Measurements from ENCODE around the gene VSTM2L. TPM values are rescaled to one million over a fixed set of nuclear protein-coding genes. Genes with fewer than 3 reads are reported as not detected.

Gene VSTM2L
- total and polyA plus RNA-seq, 2 of the 4 experiments (the other 2 are of a cell fraction): 0.18 to 0.19 TPM

GRCh38 chr20:37971561-37972127 lies 68.7 kb downstream of the VSTM2L start:
- Histone ChIP-seq H3K4ac (ENCODE audit: low read depth, low read length) (no peak overlapping the region), H3K4me1 (ENCODE audit: control insufficient read depth, insufficient read depth, low read length) (no peaks in the 10 kb centered on the region), H4K91ac (ENCODE audit: insufficient read depth, low read depth, low read length) (no peak overlapping the region), H4K20me1 (ENCODE audit: insufficient read depth, low read length) (no peaks in the 10 kb centered on the region), H2AK9ac (replicated peaks; ENCODE audit: low read depth, low read length, poor library complexity) (no peak overlapping the region), H4K8ac (ENCODE audit: low read depth in 2 of 2, low read length in 2 of 2) (no peak overlapping the region), H3K27ac (ENCODE audit: insufficient read depth, low read length) (no peak overlapping the region), H3K9me3 (ENCODE audit: control insufficient read depth, insufficient read depth, low read length) (no peaks in the 10 kb centered on the region), H3K4me3 (ENCODE audit: insufficient read depth, low read depth, low read length) (no peak overlapping the region), H3K36me3 (ENCODE audit: control insufficient read depth, insufficient read depth, low read length) (no peaks in the 10 kb centered on the region; the same call in 1 of the 2 replicates), H4K5ac (ENCODE audit: low read depth, low read length) (no peak overlapping the region), H3K79me1 (ENCODE audit: low read depth in 1 of 2, low read length in 2 of 2) (no peaks in the 10 kb centered on the region), H3K4me2 (ENCODE audit: low read depth, low read length) (no peak overlapping the region), H3K27me3 (ENCODE audit: control insufficient read depth, insufficient read depth, low read length) (peaks cover 6% of the 10 kb centered on the region), H3K9me1 (ENCODE audit: insufficient read depth, low read length) (no peaks in the 10 kb centered on the region), H3K23ac (ENCODE audit: low read depth, low read length) (no peak overlapping the region), H2BK20ac (ENCODE audit: low read depth, low read length) (no peak overlapping the region), H2BK15ac (ENCODE audit: low read depth, low read length) (no peak overlapping the region), H2AFZ (replicated peaks; ENCODE audit: low read length, poor library complexity) (no peak overlapping the region), H3K14ac (replicated peaks; ENCODE audit: low read depth, low read length) (no peak overlapping the region), H2BK120ac (ENCODE audit: low read depth, low read length) (no peak overlapping the region), H2BK5ac (ENCODE audit: low read depth, low read length, poor library complexity, severe bottlenecking) (no peak overlapping the region), H3K18ac (ENCODE audit: low read depth, low read length) (no peak overlapping the region), H2AK5ac (ENCODE audit: low read depth, low read length) (no peak overlapping the region), H3K9ac (ENCODE audit: low read depth, low read length) (no peak overlapping the region), H3K56ac (ENCODE audit: extremely low read depth, insufficient read depth, low read length) (no peak overlapping the region)
- TF ChIP-seq MXI1 (IDR thresholded peaks at IDR 0.05; ENCODE audit: borderline replicate concordance, low read depth, low read length): no peak
- TF ChIP-seq RFX5 (IDR thresholded peaks at IDR 0.05; ENCODE audit: low read depth, low read length): no peak
- no peak for TF ChIP-seq FOS (IDR thresholded peaks at IDR 0.05; ENCODE audit: low read depth, low read length)
- TF ChIP-seq, protein P1, sequence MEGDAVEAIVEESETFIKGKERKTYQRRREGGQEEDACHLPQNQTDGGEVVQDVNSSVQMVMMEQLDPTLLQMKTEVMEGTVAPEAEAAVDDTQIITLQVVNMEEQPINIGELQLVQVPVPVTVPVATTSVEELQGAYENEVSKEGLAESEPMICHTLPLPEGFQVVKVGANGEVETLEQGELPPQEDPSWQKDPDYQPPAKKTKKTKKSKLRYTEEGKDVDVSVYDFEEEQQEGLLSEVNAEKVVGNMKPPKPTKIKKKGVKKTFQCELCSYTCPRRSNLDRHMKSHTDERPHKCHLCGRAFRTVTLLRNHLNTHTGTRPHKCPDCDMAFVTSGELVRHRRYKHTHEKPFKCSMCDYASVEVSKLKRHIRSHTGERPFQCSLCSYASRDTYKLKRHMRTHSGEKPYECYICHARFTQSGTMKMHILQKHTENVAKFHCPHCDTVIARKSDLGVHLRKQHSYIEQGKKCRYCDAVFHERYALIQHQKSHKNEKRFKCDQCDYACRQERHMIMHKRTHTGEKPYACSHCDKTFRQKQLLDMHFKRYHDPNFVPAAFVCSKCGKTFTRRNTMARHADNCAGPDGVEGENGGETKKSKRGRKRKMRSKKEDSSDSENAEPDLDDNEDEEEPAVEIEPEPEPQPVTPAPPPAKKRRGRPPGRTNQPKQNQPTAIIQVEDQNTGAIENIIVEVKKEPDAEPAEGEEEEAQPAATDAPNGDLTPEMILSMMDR (conservative IDR thresholded peaks at IDR 0.05; ENCODE audit: low read depth, low read length): no peak
- TF ChIP-seq CEBPB (IDR thresholded peaks at IDR 0.05; ENCODE audit: low read depth, low read length): no peak
- no peak for TF ChIP-seq CHD1 (IDR thresholded peaks at IDR 0.05; ENCODE audit: low read depth, low read length)
- TF ChIP-seq BHLHE40 (IDR thresholded peaks at IDR 0.05; ENCODE audit: low read depth, low read length): no peak
- TF ChIP-seq NFE2L2 (IDR thresholded peaks at IDR 0.05; ENCODE audit: low read depth, low read length): no peak
- TF ChIP-seq SMC3 (IDR thresholded peaks at IDR 0.05; ENCODE audit: low read depth, low read length): no peak
- no peak for TF ChIP-seq MAZ (IDR thresholded peaks at IDR 0.05; ENCODE audit: borderline replicate concordance, low read depth, low read length)
- TF ChIP-seq ELK1 (IDR thresholded peaks at IDR 0.05; ENCODE audit: borderline replicate concordance, low read depth, low read length): no peak
- TF ChIP-seq USF2 (IDR thresholded peaks at IDR 0.05; ENCODE audit: low read depth, low read length): no peak
- TF ChIP-seq MAFK (IDR thresholded peaks at IDR 0.05; ENCODE audit: low read depth, low read length): no peak
- no peak for TF ChIP-seq RAD21 (IDR thresholded peaks at IDR 0.05; ENCODE audit: low read length)
- TF ChIP-seq POLR2A (IDR thresholded peaks at IDR 0.05; ENCODE audit: low read depth, low read length): no peak
- no peak for TF ChIP-seq RCOR1 (IDR thresholded peaks at IDR 0.05; ENCODE audit: insufficient replicate concordance, low read length)
- no peak for DNase-seq
- ChIA-PET CTCF (interaction anchor here (0.6 kb wide), 1 partner anchor 597 kb away, joined by 3 read pairs; no protein-coding TSS in a partner anchor), POLR2A (ENCODE audit: unreplicated experiment) (no interaction called here)
- in situ Hi-C loops (cut with MboI; ENCODE audit: low sequenced_read_pairs): no loop called here
- no peak for ATAC-seq (ENCODE audit: low read depth)
- dilution Hi-C loops (cut with HindIII; ENCODE audit: low sequenced_read_pairs, unreplicated experiment): no loop called here
- intact Hi-C loops (cut with micrococcal nuclease): no loop called here
- WGBS, 2 experiments (ENCODE audit: extremely low coverage in 2 of 2, insufficient read length in 1 of 2): 90% methylated on average over 2 of the region's 5 CpGs; no CpG with 5 or more reads in 1 of the 2 experiments
- BruUV-seq (replicated peaks): no TSS peak
